ENCODE data around the gene TBC1D13.

GRCh38 chr9:128787659-128788058 is 606 bp downstream of the TBC1D13 start:
- TF ChIP-seq CTCF (IDR thresholded peaks at IDR 0.05) (no peak), EZH2 (IDR thresholded peaks at IDR 0.05; ENCODE audit: borderline replicate concordance, insufficient read depth, low read depth, low read length, poor library complexity, severe bottlenecking) (no peak)

All from B cell (primary cell).